Epithelial cell of esophagus (primary cell): Measurements from ENCODE around the gene TPCN2.

Source experiments
- DNase-seq: peaks from one replicate; pipeline ENCODE4 v3.0.0; 2010; ENCODE audit warnings: low read depth
- H3K4me3 ChIP-seq: 2 replicates; pipeline ENCODE4 v1.5.1; 2011; ENCODE audit warnings: mild to moderate bottlenecking, low read length, control low read depth
- TF ChIP-seq, protein P1 (sequence below): IDR thresholded peaks from 2 replicates; pipeline ENCODE4 v1.5.1; 2011; ENCODE audit warnings: low read depth, mild to moderate bottlenecking, low read length, control low read depth, inconsistent platforms; ENCODE audit not compliant: insufficient read depth; ENCODE audit errors: missing control alignments

Gene TPCN2

DNA sequence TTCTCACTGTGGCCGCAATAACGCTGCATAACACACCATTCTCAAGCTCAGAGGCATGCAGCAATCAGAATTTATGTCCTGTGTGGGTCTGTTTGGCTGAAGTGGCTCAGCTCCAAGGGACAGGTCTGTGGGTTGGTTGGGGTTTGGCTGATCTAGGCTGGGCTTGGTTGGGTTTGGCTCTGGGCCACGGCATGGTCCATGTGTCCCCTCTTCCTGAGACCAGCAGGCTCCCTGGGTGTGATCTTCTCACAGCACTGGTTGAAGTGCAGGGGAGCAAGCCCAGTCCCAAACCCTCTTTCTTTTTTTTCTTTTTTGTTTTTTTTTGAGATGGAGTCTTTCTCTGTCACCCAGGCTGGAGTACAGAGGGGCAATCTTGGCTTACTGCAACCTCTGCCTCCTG, 132.0 kb downstream of the TPCN2 start:
- DNase-seq = no peak
- TF ChIP-seq, protein P1, sequence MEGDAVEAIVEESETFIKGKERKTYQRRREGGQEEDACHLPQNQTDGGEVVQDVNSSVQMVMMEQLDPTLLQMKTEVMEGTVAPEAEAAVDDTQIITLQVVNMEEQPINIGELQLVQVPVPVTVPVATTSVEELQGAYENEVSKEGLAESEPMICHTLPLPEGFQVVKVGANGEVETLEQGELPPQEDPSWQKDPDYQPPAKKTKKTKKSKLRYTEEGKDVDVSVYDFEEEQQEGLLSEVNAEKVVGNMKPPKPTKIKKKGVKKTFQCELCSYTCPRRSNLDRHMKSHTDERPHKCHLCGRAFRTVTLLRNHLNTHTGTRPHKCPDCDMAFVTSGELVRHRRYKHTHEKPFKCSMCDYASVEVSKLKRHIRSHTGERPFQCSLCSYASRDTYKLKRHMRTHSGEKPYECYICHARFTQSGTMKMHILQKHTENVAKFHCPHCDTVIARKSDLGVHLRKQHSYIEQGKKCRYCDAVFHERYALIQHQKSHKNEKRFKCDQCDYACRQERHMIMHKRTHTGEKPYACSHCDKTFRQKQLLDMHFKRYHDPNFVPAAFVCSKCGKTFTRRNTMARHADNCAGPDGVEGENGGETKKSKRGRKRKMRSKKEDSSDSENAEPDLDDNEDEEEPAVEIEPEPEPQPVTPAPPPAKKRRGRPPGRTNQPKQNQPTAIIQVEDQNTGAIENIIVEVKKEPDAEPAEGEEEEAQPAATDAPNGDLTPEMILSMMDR = no peak
- H3K4me3 ChIP-seq = no peak overlapping the region

DNA sequence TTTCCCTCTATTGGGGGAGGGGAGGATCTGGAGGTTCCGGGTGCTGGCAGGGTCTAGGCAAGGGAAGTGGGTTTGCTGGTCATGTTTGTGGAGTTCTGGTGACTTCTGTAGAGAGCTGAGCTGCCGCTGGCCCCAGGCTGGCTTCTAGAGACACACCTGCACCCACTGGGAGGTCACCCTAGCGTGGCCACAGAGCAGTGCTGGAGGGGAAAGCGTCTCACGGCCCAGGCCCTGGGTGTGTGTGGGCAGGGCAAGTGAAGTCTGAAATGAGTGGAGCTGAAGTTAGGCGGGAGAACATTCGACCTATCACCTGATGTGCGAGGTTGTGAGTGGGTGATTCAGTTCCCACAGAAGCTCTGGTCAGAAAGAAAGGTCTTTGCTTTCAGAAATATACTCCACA, 134.9 kb downstream of the TPCN2 start:
- DNase-seq = no peak
- TF ChIP-seq, protein P1 = no peak
- no peak overlapping the region for H3K4me3 ChIP-seq
